ENCODE measurements around the gene SQSTM1. TPM values are rescaled to one million over a fixed set of nuclear protein-coding genes. Genes with fewer than 3 reads are reported as not detected.

The SQSTM1 gene
- polyA plus RNA-seq, 1 of the 3 experiments (the other 2 are of a cell fraction): 181 TPM

DNA sequence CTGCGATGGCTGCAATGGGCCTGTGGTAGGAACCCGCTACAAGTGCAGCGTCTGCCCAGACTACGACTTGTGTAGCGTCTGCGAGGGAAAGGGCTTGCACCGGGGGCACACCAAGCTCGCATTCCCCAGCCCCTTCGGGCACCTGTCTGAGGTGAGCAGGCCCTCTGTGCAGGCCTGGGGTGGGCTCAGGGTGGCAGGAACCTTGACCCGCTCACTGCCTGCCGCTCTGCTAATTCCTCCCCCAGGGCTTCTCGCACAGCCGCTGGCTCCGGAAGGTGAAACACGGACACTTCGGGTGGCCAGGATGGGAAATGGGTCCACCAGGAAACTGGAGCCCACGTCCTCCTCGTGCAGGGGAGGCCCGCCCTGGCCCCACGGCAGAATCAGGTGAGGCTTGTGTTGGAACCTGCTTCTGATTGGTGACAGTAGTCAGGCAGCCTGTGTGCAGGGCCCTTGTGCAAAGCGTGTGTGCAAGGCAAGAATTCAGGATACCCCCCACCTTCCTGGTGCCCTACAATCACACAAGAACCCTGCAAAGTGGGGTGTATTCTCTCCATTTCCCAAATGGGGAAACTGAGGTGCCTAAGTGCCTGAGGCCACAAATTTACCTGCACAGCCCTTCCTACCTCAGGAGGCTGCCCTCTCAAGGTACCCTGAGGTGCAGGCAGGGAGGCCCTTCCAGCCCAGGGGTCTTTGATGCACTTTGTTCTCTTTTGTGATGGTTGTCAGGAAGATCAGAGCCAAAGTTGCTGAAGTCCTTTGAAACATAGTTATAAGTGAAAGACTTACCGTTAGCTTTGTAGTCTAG lies 3.4 kb downstream of the SQSTM1 start:
- H3F3A ChIP-seq (replicated peaks; ENCODE audit: insufficient read depth): peaks cover 16% of the 10 kb centered on the region
- peaks cover 22 to 27% of the 10 kb centered on the region in 2 experiments for H3K4me1 ChIP-seq (ENCODE audit: control insufficient read depth in 1 of 2, insufficient read depth in 2 of 2, low read depth in 1 of 2, low read length in 1 of 2)
- no peak overlapping the region for H3K4me3 ChIP-seq (ENCODE audit: low read depth in 2 of 2, low read length in 1 of 2)
- no peaks in the 10 kb centered on the region for H3K9me3 ChIP-seq
- no peak overlapping the region for H3K9ac ChIP-seq
- POLR2A ChIA-PET: no interaction called here
- no peak overlapping the region for H3K27ac ChIP-seq (ENCODE audit: low read depth in 2 of 2, low read length in 1 of 2)
- peak overlapping the region; percentile 75; the same call in 1 of the 2 replicates for H3K4me2 ChIP-seq
- H3K9me2 ChIP-seq: no peaks in the 10 kb centered on the region
- DNase-seq: no peak
- peaks cover 78% of the 10 kb centered on the region for H3K79me2 ChIP-seq (ENCODE audit: insufficient read depth)
- no peak overlapping the region for H2AFZ ChIP-seq (ENCODE audit: low read depth)
- H3K36me3 ChIP-seq (replicated peaks in 1 of 2; ENCODE audit: control insufficient read depth in 1 of 2, insufficient read depth in 2 of 2, low read length in 1 of 2): peaks cover 52 to 59% of the 10 kb centered on the region in 2 experiments
- TF ChIP-seq RCOR1 (IDR thresholded peaks at IDR 0.05; ENCODE audit: low read length) (no peak), NRF1 (IDR thresholded peaks at IDR 0.05; ENCODE audit: low read depth, low read length) (no peak), EP300 (IDR thresholded peaks at IDR 0.05; ENCODE audit: borderline replicate concordance in 1 of 2, low read depth in 1 of 2, low read length in 1 of 2) (no peak), YY1 (IDR thresholded peaks at IDR 0.05; ENCODE audit: low read depth) (no peak), FOXJ3 (CRISPR knock-in tag; IDR thresholded peaks at IDR 0.05) (no peak), POLR2AphosphoS5 (IDR thresholded peaks at IDR 0.05; ENCODE audit: low read depth, low read length) (no peak), JUND (IDR thresholded peaks at IDR 0.05) (no peak), MXI1 (IDR thresholded peaks at IDR 0.05; ENCODE audit: low read depth, low read length) (no peak), NFIC (IDR thresholded peaks at IDR 0.05; ENCODE audit: borderline replicate concordance) (no peak)
- TF ChIP-seq, protein P1, sequence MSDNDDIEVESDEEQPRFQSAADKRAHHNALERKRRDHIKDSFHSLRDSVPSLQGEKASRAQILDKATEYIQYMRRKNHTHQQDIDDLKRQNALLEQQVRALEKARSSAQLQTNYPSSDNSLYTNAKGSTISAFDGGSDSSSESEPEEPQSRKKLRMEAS (IDR thresholded peaks at IDR 0.05; ENCODE audit: low read depth): no peak
- TF ChIP-seq, protein P2, sequence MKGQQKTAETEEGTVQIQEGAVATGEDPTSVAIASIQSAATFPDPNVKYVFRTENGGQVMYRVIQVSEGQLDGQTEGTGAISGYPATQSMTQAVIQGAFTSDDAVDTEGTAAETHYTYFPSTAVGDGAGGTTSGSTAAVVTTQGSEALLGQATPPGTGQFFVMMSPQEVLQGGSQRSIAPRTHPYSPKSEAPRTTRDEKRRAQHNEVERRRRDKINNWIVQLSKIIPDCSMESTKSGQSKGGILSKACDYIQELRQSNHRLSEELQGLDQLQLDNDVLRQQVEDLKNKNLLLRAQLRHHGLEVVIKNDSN (IDR thresholded peaks at IDR 0.05; ENCODE audit: borderline replicate concordance, low read depth): no peak
- TF ChIP-seq, protein P3, sequence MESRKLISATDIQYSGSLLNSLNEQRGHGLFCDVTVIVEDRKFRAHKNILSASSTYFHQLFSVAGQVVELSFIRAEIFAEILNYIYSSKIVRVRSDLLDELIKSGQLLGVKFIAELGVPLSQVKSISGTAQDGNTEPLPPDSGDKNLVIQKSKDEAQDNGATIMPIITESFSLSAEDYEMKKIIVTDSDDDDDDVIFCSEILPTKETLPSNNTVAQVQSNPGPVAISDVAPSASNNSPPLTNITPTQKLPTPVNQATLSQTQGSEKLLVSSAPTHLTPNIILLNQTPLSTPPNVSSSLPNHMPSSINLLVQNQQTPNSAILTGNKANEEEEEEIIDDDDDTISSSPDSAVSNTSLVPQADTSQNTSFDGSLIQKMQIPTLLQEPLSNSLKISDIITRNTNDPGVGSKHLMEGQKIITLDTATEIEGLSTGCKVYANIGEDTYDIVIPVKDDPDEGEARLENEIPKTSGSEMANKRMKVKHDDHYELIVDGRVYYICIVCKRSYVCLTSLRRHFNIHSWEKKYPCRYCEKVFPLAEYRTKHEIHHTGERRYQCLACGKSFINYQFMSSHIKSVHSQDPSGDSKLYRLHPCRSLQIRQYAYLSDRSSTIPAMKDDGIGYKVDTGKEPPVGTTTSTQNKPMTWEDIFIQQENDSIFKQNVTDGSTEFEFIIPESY (IDR thresholded peaks at IDR 0.05; ENCODE audit: borderline replicate concordance, low read depth): no peak
- TF ChIP-seq, protein P4, sequence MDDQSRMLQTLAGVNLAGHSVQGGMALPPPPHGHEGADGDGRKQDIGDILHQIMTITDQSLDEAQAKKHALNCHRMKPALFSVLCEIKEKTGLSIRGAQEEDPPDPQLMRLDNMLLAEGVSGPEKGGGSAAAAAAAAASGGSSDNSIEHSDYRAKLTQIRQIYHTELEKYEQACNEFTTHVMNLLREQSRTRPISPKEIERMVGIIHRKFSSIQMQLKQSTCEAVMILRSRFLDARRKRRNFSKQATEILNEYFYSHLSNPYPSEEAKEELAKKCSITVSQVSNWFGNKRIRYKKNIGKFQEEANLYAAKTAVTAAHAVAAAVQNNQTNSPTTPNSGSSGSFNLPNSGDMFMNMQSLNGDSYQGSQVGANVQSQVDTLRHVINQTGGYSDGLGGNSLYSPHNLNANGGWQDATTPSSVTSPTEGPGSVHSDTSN (IDR thresholded peaks at IDR 0.05): no peak
- no peaks in the 10 kb centered on the region for H3K27me3 ChIP-seq (ENCODE audit: insufficient read depth)
- H4K20me1 ChIP-seq (ENCODE audit: insufficient read depth): peaks cover 75% of the 10 kb centered on the region
- CTCF ChIA-PET: no interaction called here
- WGBS (ENCODE audit: low lambda C conversion rate): 85% methylated on average over 9 of the region's 22 CpGs

Data from SK-N-SH (cell line).